GM23338 (cell line): ENCODE measurements around the gene ZNF611. TPM values are rescaled to one million over a fixed set of nuclear protein-coding genes. Genes with fewer than 3 reads are reported as not detected.

Experiments used
- EZH2 ChIP-seq: fragments of 200-600 bp; sonication (generic); IDR thresholded peaks from one replicate; pipeline ENCODE4 v1.8.0; 2017; ENCODE audit warnings: antibody characterized with exemption, mild to moderate bottlenecking, low read depth; ENCODE audit not compliant: unreplicated experiment
- EZH2phosphoT487 ChIP-seq: fragments of 200-600 bp; sonication (generic); IDR thresholded peaks from one replicate; pipeline ENCODE4 v1.8.1; 2018; ENCODE audit warnings: antibody characterized with exemption; ENCODE audit not compliant: unreplicated experiment
- JUNB ChIP-seq: IDR thresholded peaks from one replicate; pipeline ENCODE4 v1.6.1; 2016; ENCODE audit warnings: antibody characterized with exemption; ENCODE audit not compliant: unreplicated experiment
- NANOG ChIP-seq: IDR thresholded peaks from 2 replicates; pipeline ENCODE4 v1.6.1; 2016; ENCODE audit warnings: antibody characterized with exemption, borderline replicate concordance
- STAT1 ChIP-seq: IDR thresholded peaks from one replicate; pipeline ENCODE4 v1.6.1; 2016; ENCODE audit warnings: antibody characterized with exemption; ENCODE audit not compliant: unreplicated experiment
- polyA plus RNA-seq: library from polyadenylated mRNA; unstranded; fragments of >200 nt; fragmentation: Nextera tagmentation; extraction: Ambion mirVana; gene quantifications from 2 replicates; pipeline ENCODE4 v1.2.1, GENCODE V29; 2016
- total RNA-seq: library from RNA; depleted of rRNA; stranded (reverse); fragments of >200 nt; shearing (Covaris generic); gene quantifications from 2 replicates; pipeline ENCODE4 v1.2.3, GENCODE V29; 2014; rRNA removed

ZNF611 gene
- total and polyA plus RNA-seq, 2 experiments from 2014 or later: 5.3 to 16.4 TPM

DNA sequence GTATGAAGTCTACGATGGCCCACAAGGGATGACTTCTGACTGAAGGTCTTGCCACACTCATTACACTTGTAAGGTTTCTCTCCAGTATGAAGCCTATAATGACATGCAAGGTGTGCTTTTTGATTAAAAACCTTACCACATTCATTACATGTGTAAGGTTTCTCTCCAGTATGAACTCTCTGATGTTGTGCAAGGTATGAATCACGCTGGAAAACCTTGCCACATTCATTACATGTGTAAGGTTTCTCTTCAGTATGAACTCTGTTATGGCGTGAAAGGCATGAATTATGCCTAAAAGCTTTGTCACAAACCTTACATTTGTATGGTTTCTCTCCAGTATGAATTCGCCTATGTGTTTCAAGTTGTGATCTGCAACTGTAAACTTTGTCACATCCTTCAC, 81.7 kb downstream of the ZNF611 start (continued):
- TF ChIP-seq EZH2 (no peak), STAT1 (no peak), EZH2phosphoT487 (no peak), JUNB (no peak), NANOG (no peak)

Other genes with a start within 250 kb of the ZNF611 start
- 27.1 and 32.1 TPM in 2 replicates for gene ZNF808, start 207.4 kb downstream of the ZNF611 start, total RNA-seq
- gene ZNF808, start 207.4 kb downstream of the ZNF611 start, polyA plus RNA-seq: 7.0 and 10.5 TPM in 2 replicates
- 24.7 TPM in 2 replicates for gene ZNF701, start 164.8 kb downstream of the ZNF611 start, total RNA-seq
- gene ZNF701, start 164.8 kb downstream of the ZNF611 start, polyA plus RNA-seq: 6.7 and 8.5 TPM in 2 replicates
- 20.6 and 25.0 TPM in 2 replicates for gene ZNF83, start 96.7 kb downstream of the ZNF611 start, total RNA-seq
- 11.9 and 16.2 TPM in 2 replicates for gene ZNF83, start 96.7 kb downstream of the ZNF611 start, polyA plus RNA-seq
- 5.1 and 6.9 TPM in 2 replicates for gene ZNF600, start 51.7 kb upstream of the ZNF611 start, total RNA-seq
- gene ZNF600, start 51.7 kb upstream of the ZNF611 start, polyA plus RNA-seq: 6.0 and 7.7 TPM in 2 replicates
- 31.0 and 42.0 TPM in 2 replicates for gene ZNF28, start 86.6 kb upstream of the ZNF611 start, total RNA-seq
- 6.7 and 12.5 TPM in 2 replicates for gene ZNF28, start 86.6 kb upstream of the ZNF611 start, polyA plus RNA-seq
- gene ZNF468, start 122.6 kb upstream of the ZNF611 start, total RNA-seq: 34.9 and 39.5 TPM in 2 replicates
- gene ZNF468, start 122.6 kb upstream of the ZNF611 start, polyA plus RNA-seq: 11.5 and 11.8 TPM in 2 replicates
- gene ZNF320, start 162.6 kb upstream of the ZNF611 start, total RNA-seq: 20.6 and 32.3 TPM in 2 replicates
- gene ZNF320, start 162.6 kb upstream of the ZNF611 start, polyA plus RNA-seq: 13.6 TPM in 2 replicates
- 8.3 and 10.5 TPM in 2 replicates for gene ZNF888, start 188.4 kb upstream of the ZNF611 start, total RNA-seq
- 1.8 and 2.3 TPM in 2 replicates for gene ZNF888, start 188.4 kb upstream of the ZNF611 start, polyA plus RNA-seq
- 9.5 and 17.0 TPM in 2 replicates for gene ZNF816, start 227.8 kb upstream of the ZNF611 start, total RNA-seq
- gene ZNF816, start 227.8 kb upstream of the ZNF611 start, polyA plus RNA-seq: 4.5 and 7.0 TPM in 2 replicates